ENCODE results near the gene SS18L1.
A peak's percentile ranks its signal among the peaks of the same experiment; 100 is the strongest.

The SS18L1 gene

DNA sequence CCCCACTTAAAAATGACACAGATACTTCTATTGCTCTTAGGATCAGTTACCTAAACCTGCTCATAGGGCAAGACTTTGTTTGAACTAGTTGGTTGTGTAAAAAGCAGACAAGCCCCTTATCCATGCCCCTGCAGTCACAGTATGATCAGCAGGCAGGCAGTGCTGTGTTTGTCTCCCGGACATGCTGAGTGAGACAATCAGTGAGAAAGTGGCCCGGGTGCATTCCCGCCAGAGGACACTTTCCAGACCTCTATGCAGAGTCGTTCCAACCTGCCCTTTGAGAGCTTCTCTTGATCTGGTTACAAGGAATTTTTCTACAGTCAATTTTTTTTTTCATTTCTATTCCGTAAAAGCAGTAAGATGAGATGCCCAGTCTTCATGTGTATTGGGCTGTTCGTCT lies 15.1 kb upstream of the SS18L1 start:
- no peak overlapping the region for H3K4me3 ChIP-seq (ENCODE audit: low read length)
- DNase-seq (ENCODE audit: low read depth) = no peak
- TF ChIP-seq, protein P1, sequence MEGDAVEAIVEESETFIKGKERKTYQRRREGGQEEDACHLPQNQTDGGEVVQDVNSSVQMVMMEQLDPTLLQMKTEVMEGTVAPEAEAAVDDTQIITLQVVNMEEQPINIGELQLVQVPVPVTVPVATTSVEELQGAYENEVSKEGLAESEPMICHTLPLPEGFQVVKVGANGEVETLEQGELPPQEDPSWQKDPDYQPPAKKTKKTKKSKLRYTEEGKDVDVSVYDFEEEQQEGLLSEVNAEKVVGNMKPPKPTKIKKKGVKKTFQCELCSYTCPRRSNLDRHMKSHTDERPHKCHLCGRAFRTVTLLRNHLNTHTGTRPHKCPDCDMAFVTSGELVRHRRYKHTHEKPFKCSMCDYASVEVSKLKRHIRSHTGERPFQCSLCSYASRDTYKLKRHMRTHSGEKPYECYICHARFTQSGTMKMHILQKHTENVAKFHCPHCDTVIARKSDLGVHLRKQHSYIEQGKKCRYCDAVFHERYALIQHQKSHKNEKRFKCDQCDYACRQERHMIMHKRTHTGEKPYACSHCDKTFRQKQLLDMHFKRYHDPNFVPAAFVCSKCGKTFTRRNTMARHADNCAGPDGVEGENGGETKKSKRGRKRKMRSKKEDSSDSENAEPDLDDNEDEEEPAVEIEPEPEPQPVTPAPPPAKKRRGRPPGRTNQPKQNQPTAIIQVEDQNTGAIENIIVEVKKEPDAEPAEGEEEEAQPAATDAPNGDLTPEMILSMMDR (conservative IDR thresholded peaks at IDR 0.05; ENCODE audit: low read length) = no peak

DNA sequence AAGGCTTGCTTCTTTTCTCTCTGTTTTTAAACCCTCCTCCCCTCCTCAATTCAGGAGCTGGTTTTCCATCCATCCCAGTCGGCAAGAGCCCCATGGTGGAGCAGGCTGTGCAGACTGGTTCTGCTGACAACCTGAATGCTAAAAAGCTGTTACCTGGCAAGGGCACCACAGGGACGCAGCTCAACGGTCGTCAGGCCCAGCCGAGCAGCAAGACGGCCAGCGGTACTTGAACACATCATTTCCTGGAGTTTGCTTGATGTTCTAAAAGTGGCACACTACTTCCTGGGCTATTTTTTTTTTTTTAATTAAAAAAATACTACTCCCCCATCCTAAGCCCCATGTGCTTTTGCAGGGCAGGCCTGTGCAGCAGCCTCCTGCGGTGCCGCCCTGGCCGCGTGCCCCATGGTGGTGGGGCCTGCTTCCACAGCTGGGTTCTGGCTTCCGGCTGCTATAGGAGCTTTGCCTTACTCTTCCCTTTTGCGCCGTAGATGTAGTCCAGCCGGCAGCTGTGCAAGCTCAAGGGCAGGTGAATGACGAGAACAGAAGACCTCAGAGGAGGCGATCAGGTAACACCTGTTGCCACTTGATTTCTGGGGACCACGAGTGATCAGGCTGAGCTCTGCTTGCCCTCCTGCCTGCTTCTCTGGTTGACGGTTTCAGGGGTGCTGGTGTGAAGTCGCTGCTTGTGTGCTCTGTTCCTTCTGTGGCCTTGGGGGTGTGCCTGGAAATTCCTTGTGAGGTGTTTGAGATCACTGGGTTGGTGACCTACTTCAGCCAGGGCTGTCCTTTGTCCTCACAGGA lies 13.6 kb upstream of the SS18L1 start:
- TF ChIP-seq, protein P1 (conservative IDR thresholded peaks at IDR 0.05; ENCODE audit: low read length) = no peak
- no peak overlapping the region for H3K4me3 ChIP-seq (ENCODE audit: low read length)
- no peak for DNase-seq (ENCODE audit: low read depth)

DNA sequence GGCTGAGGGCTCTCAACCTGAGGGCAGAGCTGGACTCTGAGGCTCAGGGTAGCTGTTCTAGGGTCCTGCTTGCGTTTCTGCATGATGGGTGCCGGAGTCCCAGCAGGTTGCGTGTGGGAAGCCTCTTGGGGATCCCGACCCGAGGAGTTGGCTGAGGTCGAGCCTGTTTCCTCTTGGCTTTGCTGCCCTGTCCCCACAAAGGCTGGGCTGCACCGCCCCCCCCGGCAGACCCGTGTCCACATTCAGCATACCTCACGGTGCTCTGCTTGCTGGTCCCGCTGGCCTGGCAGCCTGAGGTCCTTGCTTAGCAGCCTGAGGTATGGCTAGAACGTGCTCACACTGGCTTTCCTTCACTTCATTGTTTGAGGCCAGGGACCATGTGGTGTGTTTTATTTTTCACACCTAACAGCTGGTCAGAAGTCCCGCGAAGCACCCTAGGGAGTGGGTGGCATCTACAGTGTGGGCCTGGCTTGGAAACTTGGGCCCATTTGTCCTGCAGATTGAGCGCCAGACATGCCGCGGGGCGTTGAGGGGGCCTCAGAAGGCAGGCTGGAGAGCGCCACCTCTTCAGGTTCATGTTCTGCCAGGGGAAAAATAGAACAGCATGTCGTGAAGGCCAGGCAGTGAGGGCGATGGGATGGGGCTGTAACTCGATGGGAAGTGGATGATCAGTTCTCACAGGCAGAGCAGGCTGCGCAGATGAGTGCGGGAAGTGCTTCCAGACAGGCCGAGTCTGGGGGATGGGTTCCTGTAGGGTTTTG lies 11.8 kb upstream of the SS18L1 start:
- no peak for DNase-seq (ENCODE audit: low read depth)
- TF ChIP-seq, protein P1 (conservative IDR thresholded peaks at IDR 0.05; ENCODE audit: low read length) = no peak
- H3K4me3 ChIP-seq (ENCODE audit: low read length) = no peak overlapping the region

DNA sequence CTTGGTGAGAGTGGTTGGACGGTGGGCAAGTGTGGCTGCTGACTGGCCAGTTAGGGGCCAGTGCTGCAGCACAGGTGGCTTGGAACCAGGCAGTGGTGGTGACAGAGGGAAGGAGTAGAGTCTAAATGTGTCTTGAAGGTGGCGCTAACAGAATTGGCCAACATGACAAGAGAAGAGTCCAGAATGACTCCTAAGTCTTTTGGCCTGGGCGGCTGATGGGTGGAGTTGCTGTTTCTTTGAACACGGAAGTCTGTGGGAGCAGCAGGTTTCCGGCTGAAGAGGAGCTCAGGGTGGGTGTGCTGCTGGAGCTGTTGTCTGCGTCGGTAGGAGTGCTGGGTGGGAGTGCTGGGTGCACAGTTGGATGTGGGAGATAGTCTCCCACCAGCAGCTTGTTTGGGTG lies 11.1 kb upstream of the SS18L1 start:
- H3K4me3 ChIP-seq (ENCODE audit: low read length) = no peak overlapping the region
- TF ChIP-seq, protein P1 (conservative IDR thresholded peaks at IDR 0.05; ENCODE audit: low read length) = no peak
- no peak for DNase-seq (ENCODE audit: low read depth)

DNA sequence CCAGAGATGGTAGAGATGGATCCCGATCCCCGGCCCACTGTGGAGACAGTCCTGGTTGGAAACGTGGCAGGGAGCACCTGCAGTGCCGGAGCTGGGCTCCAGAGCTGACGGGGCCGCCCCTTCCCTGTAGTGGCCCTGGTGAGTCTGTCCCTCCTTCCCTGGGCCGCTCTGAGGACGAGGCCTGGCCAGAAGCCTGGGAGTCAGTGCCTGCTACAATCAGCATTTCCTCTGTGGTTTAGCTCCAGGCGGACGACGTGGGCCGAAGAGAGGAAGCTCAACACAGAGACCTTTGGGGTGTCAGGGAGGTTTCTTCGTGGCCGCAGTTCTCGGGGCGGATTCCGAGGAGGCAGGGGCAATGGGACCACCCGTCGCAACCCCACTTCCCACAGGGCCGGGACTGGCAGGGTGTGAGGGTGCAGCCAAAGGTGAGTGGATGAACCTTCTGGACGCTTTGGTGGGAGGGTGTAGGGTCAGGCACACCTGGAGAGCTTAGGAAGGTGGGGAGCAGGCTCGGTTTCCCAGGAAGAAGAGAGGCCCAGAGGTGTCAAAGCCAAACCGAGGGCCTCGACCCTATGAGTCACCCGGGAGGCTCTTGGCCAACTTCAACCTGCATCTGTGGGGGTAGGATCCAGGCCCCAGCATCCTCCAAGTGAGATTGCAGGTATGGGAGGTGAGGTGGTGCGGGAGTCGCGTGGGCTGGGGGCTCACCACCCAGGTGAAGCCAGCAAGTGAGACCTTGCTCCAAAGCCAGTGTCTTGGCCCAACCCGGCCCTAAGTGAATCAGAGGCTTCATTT lies 10.3 kb upstream of the SS18L1 start:
- no peak for DNase-seq (ENCODE audit: low read depth)
- no peak overlapping the region for H3K4me3 ChIP-seq (ENCODE audit: low read length)
- TF ChIP-seq, protein P1 (conservative IDR thresholded peaks at IDR 0.05; ENCODE audit: low read length) = no peak

DNA sequence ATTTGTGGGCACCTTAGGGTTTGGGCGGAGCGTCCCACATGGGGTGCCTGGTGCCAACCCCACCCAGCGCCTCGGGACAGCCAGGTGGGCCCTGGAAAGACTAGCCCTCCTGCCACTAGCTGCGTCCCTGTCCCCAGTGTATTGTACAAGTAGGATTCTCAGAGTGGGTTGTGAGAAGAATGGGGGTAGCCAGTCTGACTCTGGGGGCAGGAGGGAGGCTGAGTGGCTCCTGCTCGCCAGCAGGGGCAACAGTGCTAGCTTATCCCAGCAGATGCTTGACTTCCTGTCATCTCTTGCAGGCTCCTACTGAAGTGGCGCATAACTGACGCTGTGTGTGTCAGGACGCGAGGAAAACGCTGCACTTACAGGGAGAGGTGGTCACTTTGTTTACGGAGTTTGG lies 9.7 kb upstream of the SS18L1 start:
- DNase-seq (ENCODE audit: low read depth) = no peak
- no peak overlapping the region for H3K4me3 ChIP-seq (ENCODE audit: low read length)
- TF ChIP-seq, protein P1 (conservative IDR thresholded peaks at IDR 0.05; ENCODE audit: low read length) = 0 out of 2 replicates have a peak, but pooled peaks have one; percentile 26
